SK-N-SH treated with all-trans-retinoic acid at 6 μM for 48 hours (cell line): ENCODE results near the gene NAGPA.

Experiments
- ATAC-seq: fragments of 200-7000 bp; cut with Tn5 transposase; 3 replicates; pipeline ENCODE4 v1.9.1; 2020; ENCODE audit warnings: mild to moderate bottlenecking, moderate library complexity
- ARNTL ChIP-seq: fragments of 450-650 bp; formaldehyde crosslinking; IDR thresholded peaks from 2 replicates; pipeline ENCODE4 v1.5.0; 2020; ENCODE audit warnings: low read depth, mild to moderate bottlenecking, moderate library complexity, borderline replicate concordance
- BACH2 ChIP-seq: fragments of 250-450 bp; sonication (Bioruptor Pico); IDR thresholded peaks from 2 replicates; pipeline ENCODE4 v1.9.0; 2021; ENCODE audit warnings: mild to moderate bottlenecking, borderline replicate concordance
- CSDC2 ChIP-seq: fragments of 250-450 bp; sonication (Bioruptor Pico); IDR thresholded peaks from 2 replicates; pipeline ENCODE4 v1.5.0; 2020; ENCODE audit warnings: mild to moderate bottlenecking, moderate library complexity
- CSRNP3 ChIP-seq: fragments of 250-450 bp; sonication (Bioruptor Pico); IDR thresholded peaks from 2 replicates; pipeline ENCODE4 v1.5.1; 2021; ENCODE audit warnings: mild to moderate bottlenecking, moderate library complexity
- ESRRG ChIP-seq: fragments of 250-450 bp; sonication (Bioruptor Pico); IDR thresholded peaks from 2 replicates; pipeline ENCODE4 v1.6.1; 2021; ENCODE audit warnings: mild to moderate bottlenecking
- GLIS3 ChIP-seq: fragments of 250-450 bp; sonication (Bioruptor Pico); IDR thresholded peaks from 2 replicates; pipeline ENCODE4 v1.5.0; 2020; ENCODE audit warnings: mild to moderate bottlenecking, moderate library complexity
- ISL1 ChIP-seq: fragments of 250-450 bp; sonication (Bioruptor Pico); IDR thresholded peaks from 2 replicates; pipeline ENCODE4 v2.1.2; 2022; ENCODE audit warnings: mild to moderate bottlenecking, moderate library complexity
- OSR1 ChIP-seq: fragments of 250-450 bp; sonication (Bioruptor Pico); IDR thresholded peaks from 2 replicates; pipeline ENCODE4 v1.8.0; 2022; ENCODE audit warnings: moderate library complexity, mild to moderate bottlenecking, inconsistent platforms
- POU6F1 ChIP-seq: fragments of 250-450 bp; sonication (Bioruptor Pico); IDR thresholded peaks from 2 replicates; pipeline ENCODE4 v1.8.0; 2021; ENCODE audit warnings: low read depth, mild to moderate bottlenecking, moderate library complexity, borderline replicate concordance
- PPARA ChIP-seq: fragments of 250-450 bp; sonication (Bioruptor Pico); IDR thresholded peaks from 2 replicates; pipeline ENCODE4 v1.5.0; 2020; ENCODE audit warnings: mild to moderate bottlenecking, borderline replicate concordance
- RARB ChIP-seq: fragments of 250-450 bp; sonication (Bioruptor Pico); IDR thresholded peaks from 2 replicates; pipeline ENCODE4 v1.8.0; 2021; ENCODE audit warnings: mild to moderate bottlenecking, moderate library complexity
- TCF4 ChIP-seq: fragments of 250-450 bp; sonication (Bioruptor Pico); IDR thresholded peaks from 2 replicates; pipeline ENCODE4 v1.8.0; 2021; ENCODE audit warnings: mild to moderate bottlenecking, moderate library complexity, borderline replicate concordance
- TOX ChIP-seq: fragments of 250-450 bp; sonication (Bioruptor Pico); IDR thresholded peaks from 2 replicates; pipeline ENCODE4 v1.8.0; 2021; ENCODE audit warnings: mild to moderate bottlenecking, moderate library complexity, borderline replicate concordance
- TSHZ2 ChIP-seq: fragments of 250-450 bp; sonication (Bioruptor Pico); IDR thresholded peaks from 2 replicates; pipeline ENCODE4 v1.5.0; 2020; ENCODE audit warnings: mild to moderate bottlenecking, moderate library complexity
- ZC3H10 ChIP-seq: fragments of 250-450 bp; sonication (Bioruptor Pico); IDR thresholded peaks from 2 replicates; pipeline ENCODE4 v1.5.1; 2021; ENCODE audit warnings: mild to moderate bottlenecking, moderate library complexity
- ZFP3 ChIP-seq: fragments of 250-450 bp; sonication (Bioruptor Pico); IDR thresholded peaks from 2 replicates; pipeline ENCODE4 v1.5.0; 2020; ENCODE audit warnings: mild to moderate bottlenecking, moderate library complexity
- ZFP30 ChIP-seq: fragments of 450-650 bp; formaldehyde crosslinking; IDR thresholded peaks from 2 replicates; pipeline ENCODE4 v1.5.0; 2022; ENCODE audit warnings: mild to moderate bottlenecking, moderate library complexity
- ZNF565 ChIP-seq: fragments of 450-650 bp; formaldehyde crosslinking; conservative IDR thresholded peaks from 2 replicates; pipeline ENCODE4 v1.5.0; 2020; ENCODE audit warnings: low read depth, mild to moderate bottlenecking, moderate library complexity
- ZNF70 ChIP-seq: fragments of 450-650 bp; formaldehyde crosslinking; IDR thresholded peaks from 2 replicates; pipeline ENCODE4 v1.5.0; 2020; ENCODE audit warnings: mild to moderate bottlenecking, moderate library complexity
- ZNF8 ChIP-seq: fragments of 450-650 bp; formaldehyde crosslinking; IDR thresholded peaks from 2 replicates; pipeline ENCODE4 v1.5.0; 2020; ENCODE audit warnings: mild to moderate bottlenecking, moderate library complexity
- TF ChIP-seq, protein P1 (sequence below): fragments of 250-450 bp; sonication (Bioruptor Pico); IDR thresholded peaks from 2 replicates; pipeline ENCODE4 v1.5.1; 2020; ENCODE audit warnings: low read depth, mild to moderate bottlenecking, moderate library complexity

The NAGPA gene

DNA sequence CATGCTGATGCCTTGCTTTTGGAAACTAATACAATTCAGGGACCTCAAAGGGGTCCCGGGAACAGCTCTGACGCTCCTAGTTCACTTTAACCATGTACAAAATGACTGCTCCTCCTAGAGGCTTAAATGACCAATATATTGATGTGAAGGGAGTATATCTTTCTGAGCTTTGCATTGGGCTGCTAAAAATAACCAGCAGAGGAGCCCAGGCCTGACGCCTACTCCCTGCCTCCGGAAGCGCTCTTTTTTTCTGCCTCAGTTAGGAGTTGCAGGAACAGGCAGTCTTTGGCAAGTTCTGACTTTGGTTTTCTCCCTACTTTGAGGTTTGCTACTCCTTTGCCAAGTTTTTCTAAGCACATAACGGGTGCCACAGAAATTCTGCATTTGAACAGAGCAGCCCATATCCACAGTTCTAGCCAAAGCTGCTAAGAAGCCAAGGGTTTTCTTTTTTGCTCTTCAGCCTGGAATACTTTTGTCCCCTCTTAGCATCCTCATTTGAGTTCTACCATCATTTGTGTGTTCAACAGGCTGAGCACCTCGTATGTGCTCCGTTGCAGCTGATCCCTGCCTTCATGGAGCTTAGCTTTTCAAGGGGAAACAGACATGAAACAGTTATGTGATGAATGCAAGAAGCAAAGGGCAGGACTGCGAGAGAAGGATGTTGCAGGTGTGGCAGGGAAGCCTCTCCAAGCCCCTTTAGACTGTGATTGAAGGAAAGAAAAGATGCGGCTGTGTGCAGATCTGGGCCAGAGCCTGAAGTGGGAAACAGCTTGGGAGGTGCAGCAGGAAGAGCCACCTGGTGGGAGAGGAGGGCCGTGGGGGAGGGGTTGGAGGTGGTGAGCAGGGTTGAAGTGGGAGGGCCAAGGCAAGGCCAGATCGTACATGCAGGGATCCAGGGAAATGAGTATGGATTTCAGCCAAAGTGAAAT is 2.8 kb upstream of the NAGPA start:
- ATAC-seq: no peak

DNA sequence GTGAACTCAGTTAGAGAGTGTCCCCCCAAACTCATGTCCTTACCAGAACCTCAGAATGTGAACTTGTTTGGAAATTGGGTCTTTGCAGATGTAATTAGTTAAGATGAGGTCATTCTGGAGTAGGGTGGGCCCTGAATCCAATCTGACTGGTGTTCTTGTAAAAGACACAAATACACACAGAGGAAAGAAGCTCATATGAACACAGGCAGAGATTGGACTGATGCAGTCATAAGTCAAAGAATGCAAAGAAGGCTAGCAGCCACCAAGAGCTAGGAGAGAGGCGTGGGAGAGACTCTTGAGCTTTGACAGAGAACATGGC is 2.1 kb upstream of the NAGPA start:
- no peak for ATAC-seq
- TF ChIP-seq ZNF565 (no peak), OSR1 (CRISPR knock-in tag) (no peak), ZNF8 (CRISPR knock-in tag) (no peak), ZC3H10 (CRISPR knock-in tag) (no peak), GLIS3 (no peak), TOX (CRISPR knock-in tag) (no peak), ARNTL (CRISPR knock-in tag) (no peak)

More for the DNA sequence above, 2.8 kb upstream of the NAGPA start:
- TF ChIP-seq GLIS3: no peak
- no peak for TF ChIP-seq ZFP3 (CRISPR knock-in tag)
- no peak for TF ChIP-seq RARB (CRISPR knock-in tag)
- TF ChIP-seq ZC3H10 (CRISPR knock-in tag): no peak
- no peak for TF ChIP-seq TOX (CRISPR knock-in tag)
- TF ChIP-seq ISL1 (CRISPR knock-in tag): no peak
- TF ChIP-seq TSHZ2 (CRISPR knock-in tag): no peak
- no peak for TF ChIP-seq PPARA (CRISPR knock-in tag)
- TF ChIP-seq BACH2 (CRISPR knock-in tag): no peak
- TF ChIP-seq ESRRG (CRISPR knock-in tag): no peak
- TF ChIP-seq ZNF70 (CRISPR knock-in tag): no peak
- no peak for TF ChIP-seq POU6F1 (CRISPR knock-in tag)
- no peak for TF ChIP-seq CSRNP3 (CRISPR knock-in tag)

DNA sequence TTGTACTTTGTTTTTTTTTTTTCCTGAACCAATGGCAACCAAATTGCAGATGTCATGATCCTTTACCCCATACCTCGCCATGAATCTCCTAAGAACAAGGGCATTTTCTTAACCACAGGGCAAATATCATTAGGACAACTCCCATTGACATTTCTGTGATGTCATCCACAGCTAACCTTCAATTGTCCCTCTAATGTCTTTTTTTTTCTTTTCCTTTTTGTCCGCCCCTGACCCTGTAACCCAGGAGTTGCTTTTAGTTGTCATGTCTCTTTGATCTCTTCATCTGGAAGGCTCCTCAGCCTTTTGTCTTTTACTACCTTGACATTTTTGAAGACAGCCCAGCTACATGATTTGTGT is 410 bp upstream of the NAGPA start:
- TF ChIP-seq ZC3H10 (CRISPR knock-in tag): no peak
- TF ChIP-seq ESRRG (CRISPR knock-in tag): no peak
- no peak for TF ChIP-seq BACH2 (CRISPR knock-in tag)
- TF ChIP-seq ZNF70 (CRISPR knock-in tag): no peak
- TF ChIP-seq ZFP3 (CRISPR knock-in tag): no peak
- TF ChIP-seq TCF4 (CRISPR knock-in tag): no peak
- TF ChIP-seq ZNF8 (CRISPR knock-in tag): no peak
- TF ChIP-seq, protein P1, sequence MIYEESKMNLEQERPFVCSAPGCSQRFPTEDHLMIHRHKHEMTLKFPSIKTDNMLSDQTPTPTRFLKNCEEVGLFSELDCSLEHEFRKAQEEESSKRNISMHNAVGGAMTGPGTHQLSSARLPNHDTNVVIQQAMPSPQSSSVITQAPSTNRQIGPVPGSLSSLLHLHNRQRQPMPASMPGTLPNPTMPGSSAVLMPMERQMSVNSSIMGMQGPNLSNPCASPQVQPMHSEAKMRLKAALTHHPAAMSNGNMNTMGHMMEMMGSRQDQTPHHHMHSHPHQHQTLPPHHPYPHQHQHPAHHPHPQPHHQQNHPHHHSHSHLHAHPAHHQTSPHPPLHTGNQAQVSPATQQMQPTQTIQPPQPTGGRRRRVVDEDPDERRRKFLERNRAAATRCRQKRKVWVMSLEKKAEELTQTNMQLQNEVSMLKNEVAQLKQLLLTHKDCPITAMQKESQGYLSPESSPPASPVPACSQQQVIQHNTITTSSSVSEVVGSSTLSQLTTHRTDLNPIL (CRISPR knock-in tag): no peak
- no peak for TF ChIP-seq ZNF565
- no peak for TF ChIP-seq ZFP30 (CRISPR knock-in tag)
- no peak for TF ChIP-seq TSHZ2 (CRISPR knock-in tag)
- TF ChIP-seq OSR1 (CRISPR knock-in tag): no peak
- TF ChIP-seq RARB (CRISPR knock-in tag): no peak
- no peak for TF ChIP-seq POU6F1 (CRISPR knock-in tag)
- TF ChIP-seq ARNTL (CRISPR knock-in tag): no peak
- no peak for TF ChIP-seq CSDC2 (CRISPR knock-in tag)
- TF ChIP-seq PPARA (CRISPR knock-in tag): no peak
- no peak for ATAC-seq
